Measurements from ENCODE around the gene SEC31A. TPM values are rescaled to one million over a fixed set of nuclear protein-coding genes. Genes with fewer than 3 reads are reported as not detected.

SEC31A gene
- total RNA-seq, 2 donors from 2014 or later = 191 to 196 TPM

- intact Hi-C loops (cut with DNase I) = loop anchor here (2.0 to 5.0 kb wide), 5 partner anchors 111 to 470 kb away; partner anchors contain the start of genes COPS4, COQ2, ENOPH1 and HNRNPDL
- Histone ChIP-seq H3K4me1 (replicated peaks) (no peaks in the 10 kb centered on the region), H3K27ac (peak overlapping the region; percentile 96 to 99), H3K27me3 (replicated peaks; ENCODE audit: insufficient read depth) (no peaks in the 10 kb centered on the region), H3K9me3 (no peaks in the 10 kb centered on the region), H3K36me3 (no peaks in the 10 kb centered on the region), H3K4me3 (peak overlapping the region; percentile 42 to 49)
- TF ChIP-seq CTCF (IDR thresholded peaks at IDR 0.05) = no peak
- TF ChIP-seq POLR2A (IDR thresholded peaks at IDR 0.05) = no peak
- TF ChIP-seq POLR2AphosphoS5 (IDR thresholded peaks at IDR 0.05) = no peak
- no peak for DNase-seq (ENCODE audit: low spot score)
- 1% methylated on average over 8 of the region's 8 CpGs for WGBS
These were observed 10.3 kb upstream of the SEC31A start for GRCh38 chr4:82901183-82901718.

- Histone ChIP-seq H3K4me3 (peak within 1 kb of the TSS; percentile 42 to 49), H3K36me3 (no peaks in the 10 kb centered on the region), H3K4me1 (replicated peaks) (no peaks in the 10 kb centered on the region), H3K9me3 (no peaks in the 10 kb centered on the region), H3K27me3 (replicated peaks; ENCODE audit: insufficient read depth) (no peaks in the 10 kb centered on the region), H3K27ac (peak within 1 kb of the TSS; percentile 96 to 99)
- intact Hi-C loops (cut with DNase I) = loop anchor here (2.0 to 5.0 kb wide), 5 partner anchors 112 to 470 kb away; partner anchors contain the start of genes COPS4, COQ2, ENOPH1 and HNRNPDL
- peak; percentile 99 for DNase-seq (ENCODE audit: low spot score)
- under 1% methylated on average over 55 of the region's 67 CpGs for WGBS
- TF ChIP-seq CTCF (IDR thresholded peaks at IDR 0.05) (no peak), POLR2AphosphoS5 (IDR thresholded peaks at IDR 0.05) (peak; percentile 91), POLR2A (IDR thresholded peaks at IDR 0.05) (peak; percentile 82)
These were observed 9.6 kb upstream of the SEC31A start, which contains the start of gene THAP9 for GRCh38 chr4:82900411-82901182. Gene THAP9, plus strand, starts transcription at chr4:82900735. Its CDS starts 68 bp downstream, at chr4:82900803.

- Histone ChIP-seq H3K27me3 (replicated peaks; ENCODE audit: insufficient read depth) (no peaks in the 10 kb centered on the region), H3K9me3 (no peaks in the 10 kb centered on the region), H3K4me3 (peak overlapping the region; percentile 42 to 49), H3K4me1 (replicated peaks) (no peaks in the 10 kb centered on the region), H3K36me3 (no peaks in the 10 kb centered on the region), H3K27ac (peak overlapping the region; percentile 96 to 99)
- DNase-seq (ENCODE audit: low spot score) = no peak
- no peak for TF ChIP-seq CTCF (IDR thresholded peaks at IDR 0.05)
- no peak for TF ChIP-seq POLR2A (IDR thresholded peaks at IDR 0.05)
- TF ChIP-seq POLR2AphosphoS5 (IDR thresholded peaks at IDR 0.05) = no peak
- intact Hi-C loops (cut with DNase I) = loop anchor here (2.0 to 5.0 kb wide), 5 partner anchors 112 to 469 kb away; partner anchors contain the start of genes COPS4, COQ2, ENOPH1 and HNRNPDL
- under 1% methylated on average over 14 of the region's 14 CpGs for WGBS
These were observed 9.1 kb upstream of the SEC31A start for GRCh38 chr4:82900066-82900410.

- H3K27ac ChIP-seq = peak overlapping the region; percentile 96 to 99
- H3K27me3 ChIP-seq (replicated peaks; ENCODE audit: insufficient read depth) = no peaks in the 10 kb centered on the region
- peak overlapping the region; percentile 42 to 49 for H3K4me3 ChIP-seq
- H3K36me3 ChIP-seq = no peaks in the 10 kb centered on the region
- WGBS = under 1% methylated on average over 4 of the region's 4 CpGs
- H3K4me1 ChIP-seq (replicated peaks) = no peaks in the 10 kb centered on the region
- TF ChIP-seq POLR2A (IDR thresholded peaks at IDR 0.05) (no peak), CTCF (IDR thresholded peaks at IDR 0.05) (no peak), POLR2AphosphoS5 (IDR thresholded peaks at IDR 0.05) (no peak)
- H3K9me3 ChIP-seq = no peaks in the 10 kb centered on the region
- DNase-seq (ENCODE audit: low spot score) = no peak
- intact Hi-C loops (cut with DNase I) = loop anchor here (2.0 to 10.0 kb wide), 6 partner anchors 113 to 469 kb away; partner anchors contain the start of genes COPS4, COQ2, ENOPH1 and HNRNPDL
These were observed 8.6 kb upstream of the SEC31A start for GRCh38 chr4:82899374-82900065.

Measured in prostate gland (tissue), 2 donors.